GM21723 (cell line): Measurements from ENCODE around the gene PLEKHA8.

Source experiments
- ATAC-seq: cut with Tn5 transposase; IDR thresholded peaks from one replicate; pipeline ENCODE4 v1.9.1; 2021; ENCODE audit warnings: mild to moderate bottlenecking, moderate library complexity; ENCODE audit not compliant: unreplicated experiment

PLEKHA8 gene, protein sequence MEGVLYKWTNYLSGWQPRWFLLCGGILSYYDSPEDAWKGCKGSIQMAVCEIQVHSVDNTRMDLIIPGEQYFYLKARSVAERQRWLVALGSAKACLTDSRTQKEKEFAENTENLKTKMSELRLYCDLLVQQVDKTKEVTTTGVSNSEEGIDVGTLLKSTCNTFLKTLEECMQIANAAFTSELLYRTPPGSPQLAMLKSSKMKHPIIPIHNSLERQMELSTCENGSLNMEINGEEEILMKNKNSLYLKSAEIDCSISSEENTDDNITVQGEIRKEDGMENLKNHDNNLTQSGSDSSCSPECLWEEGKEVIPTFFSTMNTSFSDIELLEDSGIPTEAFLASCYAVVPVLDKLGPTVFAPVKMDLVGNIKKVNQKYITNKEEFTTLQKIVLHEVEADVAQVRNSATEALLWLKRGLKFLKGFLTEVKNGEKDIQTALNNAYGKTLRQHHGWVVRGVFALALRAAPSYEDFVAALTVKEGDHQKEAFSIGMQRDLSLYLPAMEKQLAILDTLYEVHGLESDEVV

GRCh38 chr7:30028216-30028748, at the start of gene PLEKHA8:
Gene PLEKHA8, plus strand, starts transcription at chr7:30028412. Its CDS starts 351 bp downstream, at chr7:30028763.
- ATAC-seq: peak; percentile 53

DNA sequence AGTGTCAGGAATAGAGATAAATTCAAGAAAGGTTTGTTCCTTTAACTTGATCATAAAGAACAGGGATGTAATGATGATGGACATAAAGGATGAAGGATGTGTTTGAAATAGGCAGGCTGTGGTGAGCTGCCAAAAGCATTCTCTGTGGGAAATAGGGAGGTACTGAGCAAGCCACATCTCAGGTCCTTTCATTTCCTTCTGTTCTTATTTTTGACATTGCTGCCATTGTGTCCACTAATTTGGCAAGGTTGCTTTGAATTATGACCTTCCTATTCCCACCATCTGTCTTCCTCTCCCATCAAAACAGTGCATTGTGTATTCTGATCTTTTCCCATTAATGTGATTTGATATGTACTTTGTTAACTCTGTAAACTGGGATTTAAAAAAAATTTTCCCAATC, 48.1 kb upstream of the PLEKHA8 start:
- no peak for ATAC-seq

DNA sequence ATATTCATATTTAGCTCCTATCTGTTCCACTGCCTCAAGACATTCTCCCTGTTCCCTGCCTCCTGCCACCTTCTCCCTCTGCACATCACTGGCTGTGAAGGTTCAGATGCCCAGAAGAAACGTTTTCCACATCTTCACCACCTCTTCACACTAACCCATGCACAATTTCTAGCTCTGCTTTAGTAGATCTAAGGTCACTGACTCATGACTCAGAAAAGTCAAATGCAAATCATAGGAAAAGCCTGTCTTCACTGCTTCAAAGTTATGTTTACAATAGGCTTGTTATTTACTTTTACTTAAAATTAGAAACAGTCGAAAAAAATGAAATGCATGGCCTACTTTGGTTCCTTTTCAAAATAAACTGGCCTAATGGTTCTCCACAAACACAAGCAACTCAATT, 41.1 kb upstream of the PLEKHA8 start:
- no peak for ATAC-seq

DNA sequence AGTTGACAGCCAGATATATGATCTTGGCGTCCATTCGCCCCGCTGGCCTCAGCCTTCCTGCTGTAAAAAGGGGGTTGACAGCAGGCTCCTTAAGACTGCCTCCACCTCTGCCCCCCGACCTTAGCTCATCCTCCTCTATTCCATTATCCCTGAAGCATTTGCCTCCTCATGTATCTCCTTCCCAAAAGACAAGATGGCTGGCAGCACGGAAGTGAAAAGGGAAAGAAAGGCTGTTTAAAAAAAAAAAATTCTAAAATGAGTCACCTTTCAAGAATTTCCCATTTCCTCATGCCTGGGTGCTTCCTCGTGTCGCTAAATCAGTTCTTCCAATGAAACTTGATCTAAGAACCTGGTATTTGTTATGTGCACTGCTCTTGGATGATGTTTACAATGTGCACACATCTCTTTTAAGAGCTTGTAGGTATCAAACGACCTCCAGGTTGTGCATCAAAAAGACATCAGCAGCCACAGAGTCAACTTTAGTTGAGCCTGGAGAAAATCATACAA, 40.3 kb upstream of the PLEKHA8 start:
- no peak for ATAC-seq

DNA sequence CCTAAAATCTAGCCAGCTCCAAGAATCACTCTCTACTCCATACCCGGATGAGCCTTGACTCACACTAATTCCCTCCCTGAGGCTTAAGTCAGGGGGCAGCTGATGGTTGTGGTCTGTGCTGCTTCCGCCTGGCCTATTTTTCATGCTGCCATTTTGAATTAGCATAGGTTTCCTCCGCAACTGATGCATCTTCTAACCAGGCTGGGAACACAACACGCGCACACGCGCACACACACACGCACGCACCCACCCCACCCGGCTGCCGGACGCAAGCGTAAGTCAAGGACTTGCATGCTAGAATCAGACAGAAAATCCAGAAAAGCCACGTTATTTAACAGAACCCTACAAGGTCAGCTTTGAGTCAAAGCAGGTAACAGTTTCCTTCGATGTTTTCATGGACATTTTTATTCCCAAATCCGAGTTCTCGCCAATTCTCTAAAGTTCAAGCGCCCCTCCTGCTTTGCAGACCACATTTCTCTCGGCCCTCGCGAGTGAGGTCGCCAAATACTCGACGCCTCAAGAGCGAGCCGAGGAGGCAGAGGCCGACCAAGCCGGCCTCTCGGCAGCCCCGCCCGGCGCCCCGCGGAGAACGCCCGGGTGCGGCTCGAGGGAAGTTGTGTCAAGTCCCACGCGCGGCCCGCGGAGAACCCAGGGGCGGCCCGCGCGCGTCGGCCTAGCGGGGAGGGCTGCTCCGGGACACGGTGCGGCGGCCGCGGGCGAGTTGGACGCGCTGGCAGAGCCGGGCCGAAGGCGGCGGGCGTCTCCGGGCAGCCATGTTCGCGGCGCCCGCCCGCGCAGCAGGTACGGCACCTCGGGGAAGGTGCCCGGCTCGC, 39.6 kb upstream of the PLEKHA8 start:
- ATAC-seq: peak; percentile 42

DNA sequence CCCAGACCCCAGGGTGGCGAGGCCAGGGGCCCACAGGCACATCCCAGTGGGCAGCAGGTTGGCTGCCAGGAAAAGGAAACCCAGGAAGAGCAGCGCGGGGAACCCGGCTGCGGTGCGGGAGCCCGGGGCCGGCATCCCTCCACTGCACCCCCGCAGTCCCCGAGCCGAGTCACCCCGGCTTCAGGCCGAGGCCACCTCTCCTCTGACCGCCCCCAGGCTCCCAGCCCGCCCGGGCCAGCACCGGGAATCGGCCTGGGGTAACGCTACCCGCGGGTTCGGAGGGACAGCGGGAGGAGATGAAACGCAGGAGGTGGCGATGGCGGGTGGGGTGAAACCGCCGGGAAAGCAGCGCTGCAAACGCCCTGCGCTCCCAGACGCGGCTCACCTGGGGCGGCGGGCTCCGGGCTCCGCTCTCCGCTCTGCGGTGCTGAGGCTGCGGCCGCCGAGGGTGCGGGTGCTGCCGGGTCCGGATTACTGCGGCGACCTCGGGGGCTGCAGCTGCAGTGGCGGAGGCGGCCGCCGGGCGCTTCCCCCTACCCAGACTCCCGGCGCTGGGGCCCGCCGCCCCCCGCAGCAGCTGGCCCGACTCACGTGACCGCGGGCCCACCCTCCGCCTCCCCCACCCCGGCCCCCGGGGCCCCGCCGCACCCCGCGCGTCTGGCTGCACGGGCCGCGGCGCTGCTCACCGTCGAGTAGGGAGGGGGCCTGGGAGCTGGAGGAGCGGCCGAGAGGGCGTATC, 38.8 kb upstream of the PLEKHA8 start, which contains the start of gene SCRN1:
Gene SCRN1 (minus strand): TSS at position 545 of the 739 bp plus-strand sequence. CDS start 20,734 bp downstream, outside the sequence.
- peak; percentile 37 for ATAC-seq

GRCh38 chr7:29990931-29991330, 37.3 kb upstream of the PLEKHA8 start:
- no peak for ATAC-seq

GRCh38 chr7:29991937-29992336, 36.3 kb upstream of the PLEKHA8 start:
- no peak for ATAC-seq

GRCh38 chr7:29993140-29993539, 35.1 kb upstream of the PLEKHA8 start:
- ATAC-seq: no peak

DNA sequence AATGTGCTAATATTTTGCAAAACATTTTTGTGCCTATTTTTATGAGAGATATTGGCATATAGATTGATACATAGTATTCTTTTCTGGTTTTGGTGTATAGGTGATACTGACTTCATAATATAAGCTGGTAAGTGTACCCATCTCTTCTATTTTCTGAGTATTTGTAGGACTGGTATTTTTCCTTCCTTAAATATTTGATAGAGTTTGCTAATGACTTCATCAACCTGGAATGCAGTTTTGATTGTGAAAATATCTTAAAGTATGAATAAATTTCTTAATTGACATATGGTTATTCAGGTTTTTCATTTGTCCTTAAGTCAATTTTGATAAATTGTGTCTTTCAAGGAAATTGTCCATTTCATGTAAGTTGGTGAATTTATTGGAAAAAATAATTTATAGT, 32.6 kb upstream of the PLEKHA8 start:
- no peak for ATAC-seq

- ATAC-seq: no peak
These were observed 31.9 kb upstream of the PLEKHA8 start for GRCh38 chr7:29996321-29996720.

- no peak for ATAC-seq
These were observed 29.7 kb upstream of the PLEKHA8 start for GRCh38 chr7:29998489-29998888.

DNA sequence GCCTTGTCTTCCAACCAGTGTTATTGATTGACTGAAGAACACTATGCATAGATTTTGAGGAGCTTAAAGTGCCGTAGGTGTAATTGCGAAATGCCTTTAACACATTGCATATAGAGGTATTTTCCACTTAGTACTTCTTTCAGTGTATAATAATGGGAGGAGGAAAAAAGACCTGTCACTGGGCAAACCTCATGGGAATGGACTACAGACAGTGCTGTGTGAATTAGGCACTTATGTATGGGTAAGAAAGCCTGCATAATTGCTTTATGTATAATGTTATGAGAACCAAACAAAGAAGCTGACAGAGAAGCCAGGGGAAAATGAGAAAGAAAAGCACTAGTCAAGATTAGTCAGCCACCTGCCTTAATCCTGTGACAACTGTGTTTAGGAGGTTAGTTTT, 26.2 kb upstream of the PLEKHA8 start:
- no peak for ATAC-seq

DNA sequence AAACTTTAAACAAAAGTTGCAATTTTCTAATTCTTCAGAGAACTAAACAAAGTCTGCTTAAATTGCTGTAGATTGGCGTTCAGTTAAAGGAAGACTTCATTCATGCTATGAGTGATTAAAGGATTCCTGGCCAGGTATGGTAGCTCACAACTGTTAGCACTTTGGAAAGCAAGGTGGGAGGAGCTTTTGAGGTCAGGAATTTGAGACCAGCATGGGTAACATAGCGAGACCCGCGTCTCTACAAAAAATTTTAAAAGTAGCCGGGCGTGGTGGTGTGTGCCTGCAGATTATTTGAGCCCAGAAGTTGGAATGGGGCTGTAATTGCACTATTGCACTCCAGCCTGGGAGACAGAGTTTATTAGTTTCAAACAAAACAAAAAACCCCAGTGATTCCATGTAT, 25.1 kb upstream of the PLEKHA8 start:
- ATAC-seq: no peak

DNA sequence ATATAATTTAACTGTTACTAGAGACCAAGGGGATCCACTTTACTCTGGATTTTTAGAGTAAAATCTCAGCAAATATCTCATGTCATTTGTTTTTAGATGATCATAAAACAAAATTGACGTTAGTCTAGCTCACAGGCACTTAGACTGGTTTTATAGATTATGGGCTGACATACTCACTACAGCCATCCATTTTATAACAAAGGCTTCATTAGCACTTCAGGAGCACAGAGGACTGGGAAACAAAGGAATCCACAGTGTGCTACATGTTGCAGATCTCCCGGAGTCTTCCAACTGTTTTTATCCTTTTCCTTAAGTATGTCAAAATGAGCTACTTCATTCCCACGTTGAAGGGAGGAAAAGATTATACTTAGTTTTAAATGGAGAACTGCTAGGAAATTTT, 22.7 kb upstream of the PLEKHA8 start:
- ATAC-seq: no peak

DNA sequence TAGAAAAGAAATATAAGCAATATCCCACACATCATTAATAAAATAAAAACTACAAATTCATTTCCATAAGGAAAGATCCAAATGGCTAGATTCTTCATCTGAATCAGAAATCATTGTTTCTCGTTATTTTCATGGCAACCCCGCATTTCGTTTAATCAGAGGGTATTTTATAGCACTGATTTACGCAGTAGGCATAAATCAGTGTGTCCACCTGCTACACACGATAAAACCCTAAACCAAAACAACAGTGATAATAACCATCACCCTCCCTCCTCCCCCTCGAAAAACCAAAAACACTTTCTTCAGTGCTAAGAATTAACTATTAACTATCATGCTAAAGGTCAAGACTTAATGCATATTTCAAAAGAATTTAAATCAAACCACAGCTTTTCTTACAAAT, 18.2 kb upstream of the PLEKHA8 start:
- ATAC-seq: no peak

GRCh38 chr7:30012757-30013156, 15.5 kb upstream of the PLEKHA8 start:
- ATAC-seq: no peak

- no peak for ATAC-seq
These were observed 9.8 kb upstream of the PLEKHA8 start for GRCh38 chr7:30018451-30018850.

GRCh38 chr7:30019387-30019786, 8.8 kb upstream of the PLEKHA8 start:
- ATAC-seq: no peak

GRCh38 chr7:30019960-30020359, 8.3 kb upstream of the PLEKHA8 start:
- ATAC-seq: no peak

GRCh38 chr7:30020535-30020934, 7.7 kb upstream of the PLEKHA8 start:
- no peak for ATAC-seq
